Mucosa of descending colon (tissue), 3 donors: Measurements from ENCODE around the gene MAGEB17. TPM values are rescaled to one million over a fixed set of nuclear protein-coding genes. Genes with fewer than 3 reads are reported as not detected.
A peak's percentile ranks its signal among the peaks of the same experiment; 100 is the strongest.
"Not testable (repeated sequence)": the region's sequence is repeated elsewhere in the genome, so short reads cannot be mapped to it uniquely, and the experiment has no call there.

Experiments used
- ATAC-seq: fragments of 200-7000 bp; cut with Tn5 transposase; one replicate; pipeline ENCODE4 v1.9.1; 2020; ENCODE audit warnings: mild to moderate bottlenecking, moderate library complexity
- DNase-seq, 3 donors: peaks; one replicate each; pipeline ENCODE4 v3.0.0-alpha.2; 2020
- H3K36me3 ChIP-seq: fragments of 200-600 bp; one replicate; pipeline ENCODE4 v1.8.0; 2021; ENCODE audit warnings: low read depth, mild to moderate bottlenecking
- H3K4me1 ChIP-seq: fragments of 200-600 bp; one replicate; pipeline ENCODE4 v1.8.0; 2021; ENCODE audit warnings: low read depth, mild to moderate bottlenecking
- H3K4me3 ChIP-seq: fragments of 200-600 bp; one replicate; pipeline ENCODE4 v1.8.0; 2021; ENCODE audit warnings: mild to moderate bottlenecking
- H3K9me3 ChIP-seq: fragments of 200-600 bp; one replicate; pipeline ENCODE4 v1.8.0; 2021; ENCODE audit warnings: mild to moderate bottlenecking
- intact Hi-C, 2 donors: fragments of 100-400 bp; cut with DNase I in 1 of 2; cut with micrococcal nuclease in 1 of 2; formaldehyde crosslinking; loops; one replicate each; pipeline versions ENCODE4 v1.11.0 to v1.11.1; 2022; cut with DNase I, micrococcal nuclease
- total RNA-seq, 3 donors: library from RNA; stranded (reverse); fragmentation: NEBNext Ultra II Directional in 2 of 3; extraction: Animal tissue kit (Norgen Biotek cat#: 25700) in 2 of 3; gene quantifications; one replicate each; pipeline versions ENCODE4 v1.2.1 to v1.2.4, GENCODE V29; 2021 to 2023
- TF ChIP-seq, protein P1 (sequence below): fragments of 200-600 bp; IDR thresholded peaks from one replicate; pipeline ENCODE4 v1.8.0; 2022; ENCODE audit warnings: antibody characterized with exemption, mild to moderate bottlenecking
- donor health status: DM: no; HTN: no; CAD: no; lungs with moderate emphysema.
- donor health status: DM: no; HTN: no; CAD: no.
- donor health status: DM: no; HTN: yes; CAD: no.

The MAGEB17 gene
- total RNA-seq, 3 donors from 2014 or later = 0.22 TPM; not detected in 2

DNA sequence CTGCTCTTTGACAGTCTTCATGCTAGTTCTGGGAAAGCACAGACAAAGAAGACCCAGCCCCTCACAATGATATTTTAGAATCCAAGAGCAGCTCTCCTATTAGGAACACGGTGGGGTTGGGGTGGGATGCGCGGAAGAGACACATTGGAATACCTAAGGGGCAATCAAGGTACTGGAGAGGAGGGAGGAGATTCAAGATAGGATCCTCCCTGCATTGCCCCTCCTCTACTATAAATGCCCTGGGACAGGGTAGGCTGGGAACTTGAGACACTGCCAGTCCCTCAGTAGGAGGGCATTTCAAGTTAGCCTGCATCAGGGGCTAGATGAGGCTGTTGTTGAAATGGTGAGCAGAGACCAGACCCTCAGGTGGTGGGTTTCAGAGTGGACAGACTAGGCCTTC lies 5.1 kb downstream of the MAGEB17 start:
- no peak for ATAC-seq
- Histone ChIP-seq H3K36me3 (no peaks in the 10 kb centered on the region), H3K4me3 (no peak overlapping the region), H3K4me1 (no peaks in the 10 kb centered on the region), H3K9me3 (no peaks in the 10 kb centered on the region)
- intact Hi-C loops = no loop called here
- DNase-seq = no peak
- TF ChIP-seq, protein P1, sequence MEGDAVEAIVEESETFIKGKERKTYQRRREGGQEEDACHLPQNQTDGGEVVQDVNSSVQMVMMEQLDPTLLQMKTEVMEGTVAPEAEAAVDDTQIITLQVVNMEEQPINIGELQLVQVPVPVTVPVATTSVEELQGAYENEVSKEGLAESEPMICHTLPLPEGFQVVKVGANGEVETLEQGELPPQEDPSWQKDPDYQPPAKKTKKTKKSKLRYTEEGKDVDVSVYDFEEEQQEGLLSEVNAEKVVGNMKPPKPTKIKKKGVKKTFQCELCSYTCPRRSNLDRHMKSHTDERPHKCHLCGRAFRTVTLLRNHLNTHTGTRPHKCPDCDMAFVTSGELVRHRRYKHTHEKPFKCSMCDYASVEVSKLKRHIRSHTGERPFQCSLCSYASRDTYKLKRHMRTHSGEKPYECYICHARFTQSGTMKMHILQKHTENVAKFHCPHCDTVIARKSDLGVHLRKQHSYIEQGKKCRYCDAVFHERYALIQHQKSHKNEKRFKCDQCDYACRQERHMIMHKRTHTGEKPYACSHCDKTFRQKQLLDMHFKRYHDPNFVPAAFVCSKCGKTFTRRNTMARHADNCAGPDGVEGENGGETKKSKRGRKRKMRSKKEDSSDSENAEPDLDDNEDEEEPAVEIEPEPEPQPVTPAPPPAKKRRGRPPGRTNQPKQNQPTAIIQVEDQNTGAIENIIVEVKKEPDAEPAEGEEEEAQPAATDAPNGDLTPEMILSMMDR = no peak

GRCh38 chrX:16175329-16176061 lies 8.2 kb downstream of the MAGEB17 start:
- ATAC-seq (no peak), DNase-seq (no peak)
- Histone ChIP-seq H3K9me3 (no peaks in the 10 kb centered on the region), H3K36me3 (no peaks in the 10 kb centered on the region), H3K4me3 (no peak overlapping the region), H3K4me1 (no peaks in the 10 kb centered on the region)
- TF ChIP-seq, protein P1 = no peak
- intact Hi-C loops = no loop called here

DNA sequence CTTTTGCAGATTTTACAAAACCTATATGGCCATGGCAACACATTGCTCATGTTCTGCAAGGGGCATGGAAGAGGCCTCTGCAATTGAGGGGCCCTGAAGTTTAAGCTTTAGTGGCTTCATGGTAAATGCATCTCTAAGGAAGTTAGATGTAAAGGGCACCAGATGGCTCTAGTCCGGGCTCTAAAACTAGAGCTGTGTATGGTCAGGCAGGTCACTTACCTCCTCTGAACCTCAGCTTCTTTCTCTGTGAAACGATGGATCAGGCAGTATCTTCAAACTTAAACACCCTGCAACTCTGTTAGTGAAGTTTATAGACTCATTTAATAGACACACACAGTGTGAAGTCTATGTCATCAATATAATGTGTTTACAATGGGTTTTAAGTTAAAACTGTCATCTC lies 10.0 kb downstream of the MAGEB17 start:
- intact Hi-C loops = no loop called here
- no peak for ATAC-seq
- DNase-seq = no peak
- TF ChIP-seq, protein P1 = no peak
- Histone ChIP-seq H3K9me3 (no peaks in the 10 kb centered on the region), H3K4me1 (no peaks in the 10 kb centered on the region), H3K36me3 (no peaks in the 10 kb centered on the region), H3K4me3 (no peak overlapping the region)

- H3K36me3 ChIP-seq, H3K4me1 ChIP-seq, H3K9me3 ChIP-seq, ATAC-seq, intact Hi-C loops, H3K4me3 ChIP-seq: not testable (repeated sequence)
- DNase-seq = peak in 1 of 3 donors; percentile 31
These were observed 16.6 kb downstream of the MAGEB17 start for GRCh38 chrX:16183843-16184242.

DNA sequence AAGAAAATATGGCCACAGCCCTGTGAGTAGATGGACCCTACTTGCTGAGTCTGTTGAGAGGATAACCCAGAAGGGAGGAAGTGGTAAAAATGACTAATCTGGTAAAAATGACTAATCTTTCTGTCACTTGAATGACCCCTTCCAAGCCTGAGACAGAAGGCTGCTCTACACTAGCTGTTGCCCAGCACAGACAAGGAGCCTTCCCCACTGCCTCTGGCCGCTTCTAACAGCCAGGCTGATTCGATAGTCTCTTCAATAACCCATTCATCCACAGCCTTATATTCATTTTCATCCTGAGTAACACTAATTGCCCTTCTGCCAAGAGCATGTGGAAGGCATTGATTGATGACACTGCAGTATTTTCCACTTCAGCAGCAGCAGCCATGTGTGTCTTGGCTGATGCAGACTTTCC lies 18.4 kb downstream of the MAGEB17 start:
- Histone ChIP-seq H3K9me3 (no peaks in the 10 kb centered on the region), H3K4me1 (no peaks in the 10 kb centered on the region), H3K4me3 (no peak overlapping the region), H3K36me3 (no peaks in the 10 kb centered on the region)
- TF ChIP-seq, protein P1 = no peak
- ATAC-seq (no peak), DNase-seq (no peak)
- intact Hi-C loops = no loop called here

- intact Hi-C loops = no loop called here
- no peaks in the 10 kb centered on the region for H3K4me1 ChIP-seq
- no peaks in the 10 kb centered on the region for H3K9me3 ChIP-seq
- DNase-seq = no peak
- TF ChIP-seq, protein P1 = no peak
- ATAC-seq = no peak
- no peaks in the 10 kb centered on the region for H3K36me3 ChIP-seq
- H3K4me3 ChIP-seq = no peak overlapping the region
These were observed 19.2 kb downstream of the MAGEB17 start for GRCh38 chrX:16186380-16187007.
